HepG2 (cell line): ENCODE results near the gene TRAPPC12. TPM values are rescaled to one million over a fixed set of nuclear protein-coding genes. Genes with fewer than 3 reads are reported as not detected.

Experiments used
- ADNP ChIP-seq: sonication (generic); formaldehyde crosslinking; IDR thresholded peaks from 2 replicates; pipeline ENCODE4 v1.4.0; 2020; ENCODE audit warnings: missing genetic modification reagents
- DNMT3B ChIP-seq: conservative IDR thresholded peaks from 2 replicates; pipeline ENCODE4 v1.6.1; 2016; ENCODE audit warnings: missing biosample characterization, control low read depth
- MED13 ChIP-seq: sonication (generic); formaldehyde crosslinking; IDR thresholded peaks from 2 replicates; pipeline ENCODE4 v1.5.0; 2020; ENCODE audit warnings: missing genetic modification reagents
- NCOR1 ChIP-seq: fragments of 200-600 bp; sonication (generic); IDR thresholded peaks from 2 replicates; pipeline ENCODE4 v1.7.0; 2017; ENCODE audit warnings: antibody characterized with exemption, low read length, borderline replicate concordance
- NR3C1 ChIP-seq: sonication (generic); formaldehyde crosslinking; IDR thresholded peaks from 2 replicates; pipeline ENCODE4 v1.4.0; 2020; ENCODE audit warnings: missing genetic modification reagents
- PATZ1 ChIP-seq: sonication (generic); formaldehyde crosslinking; IDR thresholded peaks from 2 replicates; pipeline ENCODE4 v1.4.0; 2020; ENCODE audit warnings: missing genetic modification reagents
- PITX1 ChIP-seq: sonication (generic); formaldehyde crosslinking; IDR thresholded peaks from 2 replicates; pipeline ENCODE4 v1.5.1; 2020; ENCODE audit warnings: mild to moderate bottlenecking, missing genetic modification reagents
- SOX5 ChIP-seq: IDR thresholded peaks from 2 replicates; pipeline ENCODE4 v1.6.1; 2016; ENCODE audit warnings: borderline replicate concordance
- ZNF33A ChIP-seq: sonication (generic); formaldehyde crosslinking; IDR thresholded peaks from 2 replicates; pipeline ENCODE4 v1.5.1; 2020; ENCODE audit warnings: missing genetic modification reagents, mild to moderate bottlenecking, moderate library complexity, borderline replicate concordance
- ZNF530 ChIP-seq: sonication (generic); formaldehyde crosslinking; IDR thresholded peaks from 2 replicates; pipeline ENCODE4 v1.5.0; 2020; ENCODE audit warnings: low read depth, mild to moderate bottlenecking, missing genetic modification reagents
- ZNF580 ChIP-seq: IDR thresholded peaks from 2 replicates; pipeline ENCODE4 v1.6.1; 2016; ENCODE audit warnings: low read depth, borderline replicate concordance
- ZSCAN5A ChIP-seq: sonication (generic); formaldehyde crosslinking; IDR thresholded peaks from 2 replicates; pipeline ENCODE4 v1.8.0; 2022; ENCODE audit warnings: mild to moderate bottlenecking, missing genetic modification reagents, borderline replicate concordance
- polyA plus RNA-seq, 8 experiments: library from polyadenylated mRNA; depleted of rRNA in 3 of 8; stranded (reverse) in 7 of 8; unstranded in 1 of 8; fragments of >200 nt; fragmentation: Illumina TruSeq in 4 of 8; extraction: Trizol in 4 of 8; gene quantifications; 2 replicates each; pipeline versions ENCODE4 v1.2.1 to v1.2.3, GENCODE V29; 2011 to 2016; ENCODE audit warnings: low read depth in 4 of 8, missing spikeins in 1 of 8, mixed read lengths in 1 of 8; ENCODE audit not compliant: insufficient read depth in 1 of 8
- total RNA-seq, 5 experiments: library from RNA; depleted of rRNA; stranded (reverse); fragments of >200 nt; fragmentation: Illumina TruSeq; extraction: Trizol; gene quantifications; 2 replicates each; pipeline ENCODE4 v1.2.3, GENCODE V29; 2016; ENCODE audit warnings: low read depth in 1 of 5
- TF ChIP-seq, protein P1 (sequence below): IDR thresholded peaks from 2 replicates; pipeline ENCODE4 v1.6.1; 2016; ENCODE audit warnings: low read depth, control low read depth
- TF ChIP-seq, protein P2 (sequence below): conservative IDR thresholded peaks from 2 replicates; pipeline ENCODE4 v1.6.1; 2018; ENCODE audit warnings: missing genetic modification reagents
- TF ChIP-seq, protein P3 (sequence below): sonication (generic); formaldehyde crosslinking; IDR thresholded peaks from 2 replicates; pipeline ENCODE4 v1.9.0; 2021; ENCODE audit warnings: mild to moderate bottlenecking, missing genetic modification reagents

The TRAPPC12 gene
- total and polyA plus RNA-seq, 2 of the 13 experiments (the other 11 are each of a cell fraction or from before 2014, with no cell fraction given): 46.4 to 97.7 TPM

DNA sequence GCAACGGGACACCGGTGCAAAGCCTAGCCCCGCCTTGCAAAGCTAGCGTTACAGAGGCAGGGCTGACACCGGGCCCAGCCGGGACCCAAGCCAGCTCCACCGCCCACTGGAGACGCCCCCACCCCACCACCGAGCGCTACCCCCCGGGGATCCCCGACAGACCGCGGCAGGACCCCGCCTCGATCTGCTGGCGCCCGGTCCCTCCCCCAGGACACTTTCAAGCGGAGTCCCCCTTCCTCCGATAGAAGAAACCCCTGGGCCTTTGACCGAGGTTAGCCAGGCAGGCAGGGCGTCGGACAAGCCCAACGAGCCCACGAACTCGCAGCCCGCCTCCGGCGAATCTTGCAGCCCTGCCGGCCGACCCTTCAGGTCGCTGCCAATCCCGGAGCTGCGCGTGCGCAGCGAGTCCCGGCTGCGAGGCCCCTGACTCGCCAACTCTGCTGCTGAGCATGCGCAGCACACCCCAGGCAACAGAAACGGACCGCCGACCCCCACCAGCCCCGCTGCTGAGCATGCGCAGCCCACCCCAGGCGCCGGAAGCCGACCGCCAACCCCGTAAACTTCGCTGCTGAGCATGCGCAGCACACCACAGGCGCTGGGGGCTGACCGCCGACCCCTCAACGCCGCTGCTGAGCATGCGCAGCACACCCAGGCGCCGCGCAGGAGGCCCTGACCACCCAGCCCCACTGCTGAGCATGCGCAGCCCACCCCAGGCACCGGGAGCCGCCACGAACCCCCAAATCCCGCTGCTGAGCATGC lies 139.2 kb downstream of the TRAPPC12 start (continued):
- TF ChIP-seq DNMT3B (CRISPR knock-in tag): no peak
- TF ChIP-seq ZNF580: no peak
- TF ChIP-seq ADNP (CRISPR knock-in tag): no peak
- no peak for TF ChIP-seq ZNF33A (CRISPR knock-in tag)
- no peak for TF ChIP-seq NR3C1
- TF ChIP-seq, protein P1, sequence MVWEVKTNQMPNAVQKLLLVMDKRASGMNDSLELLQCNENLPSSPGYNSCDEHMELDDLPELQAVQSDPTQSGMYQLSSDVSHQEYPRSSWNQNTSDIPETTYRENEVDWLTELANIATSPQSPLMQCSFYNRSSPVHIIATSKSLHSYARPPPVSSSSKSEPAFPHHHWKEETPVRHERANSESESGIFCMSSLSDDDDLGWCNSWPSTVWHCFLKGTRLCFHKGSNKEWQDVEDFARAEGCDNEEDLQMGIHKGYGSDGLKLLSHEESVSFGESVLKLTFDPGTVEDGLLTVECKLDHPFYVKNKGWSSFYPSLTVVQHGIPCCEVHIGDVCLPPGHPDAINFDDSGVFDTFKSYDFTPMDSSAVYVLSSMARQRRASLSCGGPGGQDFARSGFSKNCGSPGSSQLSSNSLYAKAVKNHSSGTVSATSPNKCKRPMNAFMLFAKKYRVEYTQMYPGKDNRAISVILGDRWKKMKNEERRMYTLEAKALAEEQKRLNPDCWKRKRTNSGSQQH (CRISPR knock-in tag): no peak
- TF ChIP-seq ZSCAN5A (CRISPR knock-in tag): no peak; the same call in 1 of the 2 replicates
- TF ChIP-seq SOX5 (CRISPR knock-in tag): no peak
- TF ChIP-seq, protein P2, sequence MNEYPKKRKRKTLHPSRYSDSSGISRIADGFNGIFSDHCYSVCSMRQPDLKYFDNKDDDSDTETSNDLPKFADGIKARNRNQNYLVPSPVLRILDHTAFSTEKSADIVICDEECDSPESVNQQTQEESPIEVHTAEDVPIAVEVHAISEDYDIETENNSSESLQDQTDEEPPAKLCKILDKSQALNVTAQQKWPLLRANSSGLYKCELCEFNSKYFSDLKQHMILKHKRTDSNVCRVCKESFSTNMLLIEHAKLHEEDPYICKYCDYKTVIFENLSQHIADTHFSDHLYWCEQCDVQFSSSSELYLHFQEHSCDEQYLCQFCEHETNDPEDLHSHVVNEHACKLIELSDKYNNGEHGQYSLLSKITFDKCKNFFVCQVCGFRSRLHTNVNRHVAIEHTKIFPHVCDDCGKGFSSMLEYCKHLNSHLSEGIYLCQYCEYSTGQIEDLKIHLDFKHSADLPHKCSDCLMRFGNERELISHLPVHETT (CRISPR knock-in tag): no peak
- no peak for TF ChIP-seq ZNF530 (CRISPR knock-in tag)
- TF ChIP-seq NCOR1: no peak
- TF ChIP-seq PATZ1: peak; percentile 67
- TF ChIP-seq MED13: no peak; the same call in 1 of the 2 replicates
- TF ChIP-seq PITX1 (CRISPR knock-in tag): peak; percentile 71
- TF ChIP-seq, protein P3, sequence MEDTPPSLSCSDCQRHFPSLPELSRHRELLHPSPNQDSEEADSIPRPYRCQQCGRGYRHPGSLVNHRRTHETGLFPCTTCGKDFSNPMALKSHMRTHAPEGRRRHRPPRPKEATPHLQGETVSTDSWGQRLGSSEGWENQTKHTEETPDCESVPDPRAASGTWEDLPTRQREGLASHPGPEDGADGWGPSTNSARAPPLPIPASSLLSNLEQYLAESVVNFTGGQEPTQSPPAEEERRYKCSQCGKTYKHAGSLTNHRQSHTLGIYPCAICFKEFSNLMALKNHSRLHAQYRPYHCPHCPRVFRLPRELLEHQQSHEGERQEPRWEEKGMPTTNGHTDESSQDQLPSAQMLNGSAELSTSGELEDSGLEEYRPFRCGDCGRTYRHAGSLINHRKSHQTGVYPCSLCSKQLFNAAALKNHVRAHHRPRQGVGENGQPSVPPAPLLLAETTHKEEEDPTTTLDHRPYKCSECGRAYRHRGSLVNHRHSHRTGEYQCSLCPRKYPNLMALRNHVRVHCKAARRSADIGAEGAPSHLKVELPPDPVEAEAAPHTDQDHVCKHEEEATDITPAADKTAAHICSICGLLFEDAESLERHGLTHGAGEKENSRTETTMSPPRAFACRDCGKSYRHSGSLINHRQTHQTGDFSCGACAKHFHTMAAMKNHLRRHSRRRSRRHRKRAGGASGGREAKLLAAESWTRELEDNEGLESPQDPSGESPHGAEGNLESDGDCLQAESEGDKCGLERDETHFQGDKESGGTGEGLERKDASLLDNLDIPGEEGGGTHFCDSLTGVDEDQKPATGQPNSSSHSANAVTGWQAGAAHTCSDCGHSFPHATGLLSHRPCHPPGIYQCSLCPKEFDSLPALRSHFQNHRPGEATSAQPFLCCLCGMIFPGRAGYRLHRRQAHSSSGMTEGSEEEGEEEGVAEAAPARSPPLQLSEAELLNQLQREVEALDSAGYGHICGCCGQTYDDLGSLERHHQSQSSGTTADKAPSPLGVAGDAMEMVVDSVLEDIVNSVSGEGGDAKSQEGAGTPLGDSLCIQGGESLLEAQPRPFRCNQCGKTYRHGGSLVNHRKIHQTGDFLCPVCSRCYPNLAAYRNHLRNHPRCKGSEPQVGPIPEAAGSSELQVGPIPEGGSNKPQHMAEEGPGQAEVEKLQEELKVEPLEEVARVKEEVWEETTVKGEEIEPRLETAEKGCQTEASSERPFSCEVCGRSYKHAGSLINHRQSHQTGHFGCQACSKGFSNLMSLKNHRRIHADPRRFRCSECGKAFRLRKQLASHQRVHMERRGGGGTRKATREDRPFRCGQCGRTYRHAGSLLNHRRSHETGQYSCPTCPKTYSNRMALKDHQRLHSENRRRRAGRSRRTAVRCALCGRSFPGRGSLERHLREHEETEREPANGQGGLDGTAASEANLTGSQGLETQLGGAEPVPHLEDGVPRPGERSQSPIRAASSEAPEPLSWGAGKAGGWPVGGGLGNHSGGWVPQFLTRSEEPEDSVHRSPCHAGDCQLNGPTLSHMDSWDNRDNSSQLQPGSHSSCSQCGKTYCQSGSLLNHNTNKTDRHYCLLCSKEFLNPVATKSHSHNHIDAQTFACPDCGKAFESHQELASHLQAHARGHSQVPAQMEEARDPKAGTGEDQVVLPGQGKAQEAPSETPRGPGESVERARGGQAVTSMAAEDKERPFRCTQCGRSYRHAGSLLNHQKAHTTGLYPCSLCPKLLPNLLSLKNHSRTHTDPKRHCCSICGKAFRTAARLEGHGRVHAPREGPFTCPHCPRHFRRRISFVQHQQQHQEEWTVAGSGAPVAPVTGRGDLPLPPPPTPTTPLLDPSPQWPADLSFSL (CRISPR knock-in tag): no peak; the same call in 1 of the 2 replicates
